Adipocyte (in vitro differentiated cells): ENCODE data around the gene SYTL5.

Experiments used
- DNase-seq: peaks from one replicate; pipeline ENCODE4 v3.0.0-alpha.2; 2015; ENCODE audit warnings: low read depth
- H3K27me3 ChIP-seq: replicated peaks from 2 replicates; pipeline ENCODE4 v1.7.0; 2013; ENCODE audit warnings: mild to moderate bottlenecking, low read length, moderate library complexity; ENCODE audit not compliant: control insufficient read depth, insufficient read depth
- H3K36me3 ChIP-seq: 2 replicates; pipeline ENCODE4 v1.7.0; 2013; ENCODE audit warnings: low read length, mild to moderate bottlenecking, moderate library complexity; ENCODE audit not compliant: control insufficient read depth, insufficient read depth, severe bottlenecking
- H3K4me1 ChIP-seq: 2 replicates; pipeline ENCODE4 v1.7.0; 2013; ENCODE audit warnings: mild to moderate bottlenecking, low read length, moderate library complexity; ENCODE audit not compliant: control insufficient read depth, insufficient read depth
- H3K4me3 ChIP-seq: 2 replicates; pipeline ENCODE4 v1.7.0; 2013; ENCODE audit warnings: mild to moderate bottlenecking, low read length, moderate library complexity
- H3K9ac ChIP-seq: 2 replicates; pipeline ENCODE4 v1.7.0; 2013; ENCODE audit warnings: mild to moderate bottlenecking, low read length, moderate library complexity
- H3K9me3 ChIP-seq: 2 replicates; pipeline ENCODE4 v1.7.0; 2013; ENCODE audit warnings: mild to moderate bottlenecking, low read length, moderate library complexity; ENCODE audit not compliant: control insufficient read depth

The SYTL5 gene

GRCh38 chrX:38028300-38028699 is 21.9 kb downstream of the SYTL5 start:
- Histone ChIP-seq H3K9ac (no peak overlapping the region), H3K4me3 (no peak overlapping the region), H3K36me3 (no peaks in the 10 kb centered on the region), H3K9me3 (peaks cover 6% of the 10 kb centered on the region), H3K27me3 (no peaks in the 10 kb centered on the region), H3K4me1 (no peaks in the 10 kb centered on the region)
- DNase-seq, result no peak

- Histone ChIP-seq H3K4me3 (no peak overlapping the region), H3K27me3 (no peaks in the 10 kb centered on the region), H3K9ac (no peak overlapping the region), H3K4me1 (no peaks in the 10 kb centered on the region), H3K9me3 (peaks cover 4% of the 10 kb centered on the region), H3K36me3 (no peaks in the 10 kb centered on the region)
- DNase-seq, result no peak
Measured at GRCh38 chrX:38036466-38036865, 30.1 kb downstream of the SYTL5 start.

GRCh38 chrX:38038501-38038900 is 32.1 kb downstream of the SYTL5 start:
- H3K27me3 ChIP-seq, result no peaks in the 10 kb centered on the region
- no peaks in the 10 kb centered on the region for H3K4me1 ChIP-seq
- H3K4me3 ChIP-seq, result no peak overlapping the region
- no peak for DNase-seq
- no peaks in the 10 kb centered on the region for H3K36me3 ChIP-seq
- H3K9me3 ChIP-seq, result peaks cover 4% of the 10 kb centered on the region
- no peak overlapping the region for H3K9ac ChIP-seq

- Histone ChIP-seq H3K4me1 (no peaks in the 10 kb centered on the region), H3K4me3 (no peak overlapping the region), H3K27me3 (no peaks in the 10 kb centered on the region), H3K9ac (no peak overlapping the region), H3K9me3 (peaks cover 4% of the 10 kb centered on the region), H3K36me3 (no peaks in the 10 kb centered on the region)
- DNase-seq, result no peak
Measured at GRCh38 chrX:38041237-38041636, 34.9 kb downstream of the SYTL5 start.

- no peak for DNase-seq
- no peaks in the 10 kb centered on the region for H3K36me3 ChIP-seq
- no peak overlapping the region for H3K4me3 ChIP-seq
- H3K9ac ChIP-seq, result no peak overlapping the region
- H3K27me3 ChIP-seq, result no peaks in the 10 kb centered on the region
- peaks cover 5% of the 10 kb centered on the region for H3K4me1 ChIP-seq
- H3K9me3 ChIP-seq, result no peaks in the 10 kb centered on the region
Measured at GRCh38 chrX:38044701-38045100, 38.3 kb downstream of the SYTL5 start.

- Histone ChIP-seq H3K9ac (no peak overlapping the region), H3K27me3 (no peaks in the 10 kb centered on the region), H3K4me1 (peaks cover 5% of the 10 kb centered on the region), H3K4me3 (no peak overlapping the region), H3K9me3 (no peaks in the 10 kb centered on the region), H3K36me3 (no peaks in the 10 kb centered on the region)
- DNase-seq, result no peak
Measured at GRCh38 chrX:38045538-38046096, 39.3 kb downstream of the SYTL5 start.

GRCh38 chrX:38048886-38049285 is 42.5 kb downstream of the SYTL5 start:
- Histone ChIP-seq H3K27me3 (no peaks in the 10 kb centered on the region), H3K9ac (no peak overlapping the region), H3K4me1 (peaks cover 16% of the 10 kb centered on the region), H3K36me3 (no peaks in the 10 kb centered on the region), H3K4me3 (no peak overlapping the region), H3K9me3 (no peaks in the 10 kb centered on the region)
- peak; percentile 20 for DNase-seq

- Histone ChIP-seq H3K4me3 (no peak overlapping the region), H3K27me3 (no peaks in the 10 kb centered on the region), H3K4me1 (peaks cover 19% of the 10 kb centered on the region), H3K9ac (no peak overlapping the region), H3K9me3 (no peaks in the 10 kb centered on the region), H3K36me3 (no peaks in the 10 kb centered on the region)
- no peak for DNase-seq
Measured at GRCh38 chrX:38050806-38051205, 44.5 kb downstream of the SYTL5 start.

- H3K4me1 ChIP-seq, result peaks cover 19% of the 10 kb centered on the region
- no peaks in the 10 kb centered on the region for H3K27me3 ChIP-seq
- H3K9ac ChIP-seq, result no peak overlapping the region
- DNase-seq, result peak; percentile 67
- H3K36me3 ChIP-seq, result no peaks in the 10 kb centered on the region
- H3K4me3 ChIP-seq, result no peak overlapping the region
- no peaks in the 10 kb centered on the region for H3K9me3 ChIP-seq
Measured at GRCh38 chrX:38052096-38052495, 45.7 kb downstream of the SYTL5 start.

GRCh38 chrX:38055170-38055847 is 49.0 kb downstream of the SYTL5 start:
- Histone ChIP-seq H3K27me3 (no peaks in the 10 kb centered on the region), H3K4me3 (no peak overlapping the region)

GRCh38 chrX:38060331-38060878 is 54.1 kb downstream of the SYTL5 start:
- H3K4me1 ChIP-seq, result peaks cover 1% of the 10 kb centered on the region
- H3K9me3 ChIP-seq, result peaks cover 8% of the 10 kb centered on the region
- H3K27me3 ChIP-seq, result no peaks in the 10 kb centered on the region
- H3K36me3 ChIP-seq, result no peaks in the 10 kb centered on the region
- no peak for DNase-seq
- no peak overlapping the region for H3K4me3 ChIP-seq
- H3K9ac ChIP-seq, result no peak overlapping the region

More at GRCh38 chrX:38055170-38055847, 49.0 kb downstream of the SYTL5 start:
- Histone ChIP-seq H3K9ac (peak overlapping the region; percentile 37), H3K9me3 (no peaks in the 10 kb centered on the region), H3K36me3 (no peaks in the 10 kb centered on the region), H3K4me1 (peaks cover 15% of the 10 kb centered on the region)
- peak; percentile 40 for DNase-seq
